Measurements from ENCODE around the gene IMMP2L.
A peak's percentile ranks its signal among the peaks of the same experiment; 100 is the strongest.

The IMMP2L gene

DNA sequence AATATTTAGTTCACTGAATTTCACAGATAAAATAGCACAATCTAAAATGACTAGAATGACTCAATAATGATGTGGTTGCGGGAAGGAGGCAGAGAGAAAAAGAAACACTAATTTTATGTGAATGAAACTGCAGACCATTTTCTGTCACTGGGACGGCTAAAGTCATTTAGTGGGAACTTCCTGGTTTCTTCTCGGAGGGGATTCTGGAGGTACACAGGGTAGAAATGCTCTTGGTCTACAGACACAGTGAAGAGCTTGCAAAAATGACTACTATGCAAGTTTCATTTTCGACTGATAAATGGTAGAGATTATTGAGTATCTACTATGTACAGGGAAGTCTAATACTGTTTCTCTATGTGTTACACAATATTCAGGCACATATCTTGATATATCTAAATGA lies 534.9 kb downstream of the IMMP2L start:
- Mint-ChIP-seq H3K9me3 (no peaks in the 10 kb centered on the region), H3K27me3 (no peaks in the 10 kb centered on the region), H3K4me1 (ENCODE audit: low read depth in 2 of 2) (peaks cover 12 to 22% of the 10 kb centered on the region in 2 donors), H3K27ac (peak overlapping the region in 1 of 2 donors; percentile 21), H3K36me3 (ENCODE audit: insufficient read depth) (no peaks in the 10 kb centered on the region), H3K4me3 (peak overlapping the region; percentile 36 to 68)
- ATAC-seq (replicated peaks) (no peak), DNase-seq (no peak)

DNA sequence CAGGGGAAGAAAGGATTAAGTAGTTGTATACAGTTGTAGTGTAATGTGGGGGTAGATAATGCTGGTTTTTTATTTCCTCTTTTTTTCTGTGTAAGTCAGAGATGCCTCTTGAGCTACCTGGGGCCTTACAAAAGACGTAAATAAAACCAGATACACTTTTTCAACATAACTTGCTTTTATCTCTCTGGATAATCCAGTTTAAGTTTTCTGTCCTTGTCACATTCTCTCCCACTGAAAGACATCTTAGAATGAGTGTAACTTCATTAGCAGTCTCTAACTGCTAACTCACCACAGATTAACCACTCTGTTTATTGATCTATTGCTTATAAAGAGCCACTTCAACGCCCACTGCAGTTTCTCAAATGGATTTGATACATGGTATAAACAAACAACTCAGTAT lies 535.5 kb downstream of the IMMP2L start:
- H3K36me3 Mint-ChIP-seq (ENCODE audit: insufficient read depth): no peaks in the 10 kb centered on the region
- H3K27ac Mint-ChIP-seq: peak overlapping the region; percentile 21 to 62
- peak overlapping the region in 1 of 2 donors; percentile 68 for H3K4me3 Mint-ChIP-seq
- H3K27me3 Mint-ChIP-seq: no peaks in the 10 kb centered on the region
- ATAC-seq (replicated peaks): no peak
- H3K9me3 Mint-ChIP-seq: no peaks in the 10 kb centered on the region
- peaks cover 12 to 22% of the 10 kb centered on the region in 2 donors for H3K4me1 Mint-ChIP-seq (ENCODE audit: low read depth in 2 of 2)
- no peak for DNase-seq

DNA sequence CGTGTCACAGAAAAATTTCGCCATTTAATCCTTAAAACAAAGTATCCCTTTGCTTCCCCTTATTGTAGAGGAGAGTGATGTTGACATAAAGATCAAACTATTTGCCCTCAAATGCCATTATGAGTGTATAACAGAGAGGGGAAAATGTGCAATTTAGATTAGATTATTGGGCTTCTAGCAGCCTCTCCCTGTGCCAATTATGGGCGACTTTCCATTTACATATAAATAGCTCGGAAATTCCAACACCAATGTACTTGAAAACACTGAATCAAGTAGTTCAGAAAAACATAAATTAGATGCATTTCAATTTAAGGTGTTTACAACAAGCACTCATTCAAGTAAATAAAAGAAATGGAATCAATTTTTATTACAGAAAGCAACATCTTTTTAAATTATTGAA lies 535.9 kb downstream of the IMMP2L start:
- H3K27me3 Mint-ChIP-seq: no peaks in the 10 kb centered on the region
- peaks cover 12 to 22% of the 10 kb centered on the region in 2 donors for H3K4me1 Mint-ChIP-seq (ENCODE audit: low read depth in 2 of 2)
- no peak for DNase-seq
- ATAC-seq (replicated peaks): no peak
- no peak overlapping the region for H3K4me3 Mint-ChIP-seq
- no peaks in the 10 kb centered on the region for H3K36me3 Mint-ChIP-seq (ENCODE audit: insufficient read depth)
- no peak overlapping the region for H3K27ac Mint-ChIP-seq
- H3K9me3 Mint-ChIP-seq: no peaks in the 10 kb centered on the region

DNA sequence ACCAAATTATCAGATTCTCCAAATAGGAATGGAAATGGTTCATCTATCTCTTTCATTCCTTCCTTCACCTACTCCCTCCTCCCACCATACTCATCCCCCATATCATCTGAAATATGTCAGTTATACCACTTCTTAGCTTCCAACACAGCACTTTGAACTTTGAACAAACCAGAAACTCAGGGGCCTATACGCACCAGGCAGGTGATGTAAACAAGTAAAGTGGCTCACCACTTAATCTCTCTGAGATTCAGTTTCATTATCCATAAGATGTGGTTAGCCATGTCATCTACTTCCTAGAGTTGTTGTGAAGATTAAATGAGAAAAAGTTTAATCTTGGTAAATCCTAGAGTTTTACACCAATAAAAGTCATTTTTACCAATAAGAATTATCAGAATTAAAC lies 537.3 kb downstream of the IMMP2L start:
- Mint-ChIP-seq H3K4me3 (no peak overlapping the region), H3K36me3 (ENCODE audit: insufficient read depth) (no peaks in the 10 kb centered on the region), H3K9me3 (no peaks in the 10 kb centered on the region), H3K4me1 (ENCODE audit: low read depth in 2 of 2) (peaks cover 12 to 19% of the 10 kb centered on the region in 2 donors), H3K27me3 (no peaks in the 10 kb centered on the region), H3K27ac (peak overlapping the region; percentile 15 to 78)
- DNase-seq (no peak), ATAC-seq (replicated peaks) (peak; percentile 75)

DNA sequence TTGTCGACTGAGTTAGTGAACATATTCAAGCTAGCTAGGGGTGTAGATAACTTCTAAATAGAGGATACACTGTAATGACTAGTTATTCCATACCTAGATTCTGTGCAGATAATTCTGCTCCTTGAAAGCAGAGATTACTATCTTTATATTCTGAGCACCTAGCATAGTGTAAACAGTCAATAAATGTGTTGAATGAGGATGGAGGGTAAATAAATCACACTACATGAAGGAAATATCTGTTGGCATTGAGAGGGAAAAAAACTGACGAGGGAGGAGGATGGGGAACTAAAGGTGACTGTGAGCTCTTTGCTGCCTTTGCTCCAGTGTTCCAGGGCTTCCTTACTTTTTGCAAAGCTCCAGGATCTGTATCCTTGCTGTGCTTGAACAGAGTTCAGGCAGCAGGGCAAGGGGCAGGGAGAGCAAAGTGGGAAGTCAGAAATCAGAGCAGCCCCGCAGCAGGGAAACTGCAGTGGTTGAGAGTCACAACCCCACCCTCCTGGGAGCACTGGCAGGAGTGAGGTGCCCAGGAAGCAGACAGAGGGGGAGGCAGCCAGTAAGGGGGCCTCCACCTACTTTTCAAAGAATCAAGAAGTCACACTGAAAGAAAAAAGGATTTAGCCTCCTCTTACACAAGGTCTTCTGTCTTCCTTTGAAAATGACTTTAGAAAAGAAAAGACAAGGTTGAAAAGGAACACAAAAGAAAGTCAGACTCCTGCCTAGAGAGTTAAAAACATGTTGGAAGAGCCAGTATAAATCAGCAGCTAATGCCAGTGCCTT lies 543.1 kb downstream of the IMMP2L start:
- H3K27ac Mint-ChIP-seq: no peak overlapping the region
- DNase-seq: no peak
- no peak for ATAC-seq (replicated peaks)
- no peaks in the 10 kb centered on the region for H3K36me3 Mint-ChIP-seq (ENCODE audit: insufficient read depth)
- peaks cover 5 to 15% of the 10 kb centered on the region in 2 donors for H3K4me1 Mint-ChIP-seq (ENCODE audit: low read depth in 2 of 2)
- H3K9me3 Mint-ChIP-seq: no peaks in the 10 kb centered on the region
- H3K27me3 Mint-ChIP-seq: no peaks in the 10 kb centered on the region
- H3K4me3 Mint-ChIP-seq: no peak overlapping the region

DNA sequence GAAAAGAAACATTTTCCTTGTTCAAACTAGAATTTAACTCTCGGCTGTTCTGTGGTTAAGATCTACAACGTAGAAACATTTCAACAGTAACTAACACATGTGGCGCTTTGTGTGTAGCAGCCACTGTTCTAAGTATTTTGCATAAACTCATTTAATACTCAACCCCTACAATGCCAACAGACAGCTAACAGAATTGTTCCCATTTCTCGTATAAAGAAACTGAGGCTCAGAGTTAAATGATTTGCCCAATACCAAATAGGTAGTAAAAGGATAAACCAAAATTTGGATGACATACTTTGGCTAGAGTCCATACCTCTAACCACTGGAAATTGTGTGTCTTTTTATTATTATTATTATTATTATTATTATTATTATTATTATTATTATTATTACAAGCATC lies 543.8 kb downstream of the IMMP2L start:
- no peak for ATAC-seq (replicated peaks)
- peaks cover 5 to 19% of the 10 kb centered on the region in 2 donors for H3K4me1 Mint-ChIP-seq (ENCODE audit: low read depth in 2 of 2)
- H3K4me3 Mint-ChIP-seq: no peak overlapping the region
- no peaks in the 10 kb centered on the region for H3K36me3 Mint-ChIP-seq (ENCODE audit: insufficient read depth)
- no peaks in the 10 kb centered on the region for H3K27me3 Mint-ChIP-seq
- no peaks in the 10 kb centered on the region for H3K9me3 Mint-ChIP-seq
- no peak for DNase-seq
- no peak overlapping the region for H3K27ac Mint-ChIP-seq

DNA sequence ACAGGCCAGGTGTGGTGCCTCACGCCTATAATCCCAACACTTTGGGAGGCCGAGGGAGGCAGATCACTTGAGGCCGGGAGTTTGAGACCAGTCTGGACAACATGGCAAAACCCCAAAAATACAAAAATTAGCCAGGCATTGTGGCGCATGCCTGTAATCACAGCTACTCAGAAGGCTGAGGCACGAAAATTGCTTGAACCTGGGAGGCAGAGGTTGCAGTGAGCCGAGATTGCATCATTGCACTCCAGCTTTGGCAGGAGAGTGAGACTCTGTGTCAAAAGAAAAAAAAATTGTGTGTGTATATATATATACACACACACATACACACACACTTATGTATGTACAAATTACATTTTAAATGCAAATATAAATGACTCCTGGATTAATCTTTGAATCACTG lies 548.2 kb downstream of the IMMP2L start:
- H3K27me3 Mint-ChIP-seq: no peaks in the 10 kb centered on the region
- peaks cover 13 to 29% of the 10 kb centered on the region in 2 donors for H3K4me1 Mint-ChIP-seq (ENCODE audit: low read depth in 2 of 2)
- H3K9me3 Mint-ChIP-seq: no peaks in the 10 kb centered on the region
- H3K36me3 Mint-ChIP-seq (ENCODE audit: insufficient read depth): no peaks in the 10 kb centered on the region
- DNase-seq (no peak), ATAC-seq (replicated peaks) (no peak)
- H3K4me3 Mint-ChIP-seq: no peak overlapping the region
- peak overlapping the region in 1 of 2 donors; percentile 9 for H3K27ac Mint-ChIP-seq

DNA sequence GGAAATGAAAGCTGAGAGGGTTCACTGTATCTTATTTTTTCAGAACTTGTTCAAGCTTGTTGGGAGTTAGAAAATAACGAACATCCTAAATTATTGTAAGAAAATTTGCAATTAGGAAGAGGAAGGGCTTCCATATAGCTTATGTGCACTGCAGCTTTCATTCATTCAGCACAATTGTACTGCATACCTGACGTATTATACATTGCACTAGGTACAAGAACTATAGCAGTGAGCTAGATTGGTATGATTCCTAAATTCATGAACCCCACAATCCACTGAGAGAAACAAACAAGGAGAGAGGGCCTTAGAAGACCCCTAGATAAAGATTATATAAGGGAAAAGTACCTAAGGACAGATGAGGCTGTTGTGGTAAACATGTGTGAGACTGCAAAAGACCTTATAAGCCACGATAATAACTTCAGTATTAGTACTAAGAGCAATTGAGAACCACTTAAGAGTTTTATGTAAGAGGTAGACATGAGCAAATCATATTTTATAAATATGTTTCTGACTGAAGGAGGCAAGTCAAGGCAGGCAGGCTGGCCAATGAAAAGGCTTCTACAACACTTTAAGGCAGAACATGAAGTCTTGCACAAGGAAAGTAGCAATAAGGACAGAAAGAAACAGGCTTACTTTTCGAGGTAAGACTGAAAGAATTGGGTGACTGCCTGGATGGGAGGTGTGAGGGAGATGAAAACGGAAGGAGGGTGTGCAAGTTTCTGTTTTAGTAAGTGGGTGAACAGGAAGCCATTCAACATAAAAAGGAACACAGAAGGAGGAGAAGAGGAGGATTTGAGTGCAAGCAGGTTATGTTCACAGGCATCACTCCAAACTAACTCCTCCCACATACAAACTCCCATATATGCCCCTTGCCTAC lies 549.3 kb downstream of the IMMP2L start:
- ATAC-seq (replicated peaks) (peak; percentile 76), DNase-seq (peak; percentile 2 to 3 (median 2))
- Mint-ChIP-seq H3K4me3 (peak overlapping the region; percentile 36 to 71), H3K27me3 (no peaks in the 10 kb centered on the region), H3K9me3 (no peaks in the 10 kb centered on the region), H3K36me3 (ENCODE audit: insufficient read depth) (no peaks in the 10 kb centered on the region), H3K27ac (peak overlapping the region; percentile 69 to 92), H3K4me1 (ENCODE audit: low read depth in 2 of 2) (peaks cover 11 to 26% of the 10 kb centered on the region in 2 donors)

DNA sequence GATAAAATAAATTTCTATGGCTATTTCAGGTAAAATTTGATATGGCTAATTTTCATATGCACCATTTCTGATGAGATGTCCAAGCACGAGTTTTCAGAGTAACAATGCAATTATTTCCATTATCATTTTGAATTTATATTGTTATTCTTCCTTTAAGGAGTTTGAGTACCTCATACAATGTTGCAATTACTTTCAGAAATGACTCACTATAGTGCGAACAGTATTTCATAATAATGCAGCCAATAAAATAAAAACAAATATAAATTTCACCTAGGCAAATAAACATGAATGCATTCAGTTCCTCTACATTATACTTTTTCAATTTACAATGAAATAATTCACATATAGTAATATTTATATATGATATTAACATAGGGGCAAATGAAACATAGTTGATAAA lies 550.1 kb downstream of the IMMP2L start:
- no peak for ATAC-seq (replicated peaks)
- H3K27ac Mint-ChIP-seq: peak overlapping the region in 1 of 2 donors; percentile 69
- H3K27me3 Mint-ChIP-seq: no peaks in the 10 kb centered on the region
- H3K36me3 Mint-ChIP-seq (ENCODE audit: insufficient read depth): no peaks in the 10 kb centered on the region
- H3K4me1 Mint-ChIP-seq (ENCODE audit: low read depth in 2 of 2): peaks cover 11 to 26% of the 10 kb centered on the region in 2 donors
- no peaks in the 10 kb centered on the region for H3K9me3 Mint-ChIP-seq
- H3K4me3 Mint-ChIP-seq: peak overlapping the region in 1 of 2 donors; percentile 40
- no peak for DNase-seq

DNA sequence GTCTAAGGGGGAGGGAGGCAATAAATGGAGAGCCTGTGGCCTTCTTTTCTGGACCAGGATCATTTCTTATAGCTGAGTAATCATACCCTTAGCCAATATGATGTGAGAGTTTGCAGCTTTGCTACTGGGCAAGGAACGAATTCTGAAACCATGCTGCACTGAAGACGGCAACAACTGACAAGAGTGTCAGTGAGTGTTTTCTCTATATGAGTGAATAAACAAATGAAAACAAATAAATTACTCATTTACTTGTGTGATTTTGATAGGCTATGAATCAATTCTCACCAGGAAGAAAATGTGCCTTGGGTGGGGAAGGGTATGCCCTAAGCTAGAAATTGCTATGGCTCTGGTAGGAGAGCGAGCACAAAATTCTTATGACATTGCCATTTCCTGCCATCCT lies 550.8 kb downstream of the IMMP2L start:
- Mint-ChIP-seq H3K4me3 (peak overlapping the region in 1 of 2 donors; percentile 40), H3K4me1 (ENCODE audit: low read depth in 2 of 2) (peaks cover 11 to 26% of the 10 kb centered on the region in 2 donors), H3K36me3 (ENCODE audit: insufficient read depth) (no peaks in the 10 kb centered on the region), H3K27ac (peak overlapping the region in 1 of 2 donors; percentile 16), H3K27me3 (no peaks in the 10 kb centered on the region), H3K9me3 (no peaks in the 10 kb centered on the region)
- ATAC-seq (replicated peaks) (no peak), DNase-seq (no peak)

DNA sequence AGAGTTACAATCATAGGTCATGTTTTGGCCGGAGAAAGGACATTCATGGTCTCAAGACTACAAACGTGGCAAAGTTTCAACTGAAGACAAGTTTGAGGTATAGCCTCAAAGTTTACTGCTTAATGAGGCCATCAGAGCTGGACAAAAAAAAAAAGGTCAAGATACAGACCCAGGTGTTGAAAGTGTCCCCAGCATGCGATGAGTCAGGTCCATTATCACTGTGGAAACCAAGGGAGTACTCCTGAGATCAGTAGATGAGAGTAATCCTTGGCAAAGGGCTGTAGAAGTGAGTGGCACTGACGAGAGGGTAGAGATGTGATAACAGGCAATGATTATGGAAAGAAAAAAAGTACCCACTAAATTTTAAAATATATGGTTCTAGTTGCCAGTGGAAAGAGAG lies 551.5 kb downstream of the IMMP2L start:
- Mint-ChIP-seq H3K9me3 (no peaks in the 10 kb centered on the region), H3K27me3 (no peaks in the 10 kb centered on the region), H3K4me3 (peak overlapping the region in 1 of 2 donors; percentile 40), H3K4me1 (ENCODE audit: low read depth in 2 of 2) (peaks cover 11 to 26% of the 10 kb centered on the region in 2 donors), H3K27ac (peak overlapping the region in 1 of 2 donors; percentile 42), H3K36me3 (ENCODE audit: insufficient read depth) (no peaks in the 10 kb centered on the region)
- DNase-seq: no peak
- no peak for ATAC-seq (replicated peaks)

DNA sequence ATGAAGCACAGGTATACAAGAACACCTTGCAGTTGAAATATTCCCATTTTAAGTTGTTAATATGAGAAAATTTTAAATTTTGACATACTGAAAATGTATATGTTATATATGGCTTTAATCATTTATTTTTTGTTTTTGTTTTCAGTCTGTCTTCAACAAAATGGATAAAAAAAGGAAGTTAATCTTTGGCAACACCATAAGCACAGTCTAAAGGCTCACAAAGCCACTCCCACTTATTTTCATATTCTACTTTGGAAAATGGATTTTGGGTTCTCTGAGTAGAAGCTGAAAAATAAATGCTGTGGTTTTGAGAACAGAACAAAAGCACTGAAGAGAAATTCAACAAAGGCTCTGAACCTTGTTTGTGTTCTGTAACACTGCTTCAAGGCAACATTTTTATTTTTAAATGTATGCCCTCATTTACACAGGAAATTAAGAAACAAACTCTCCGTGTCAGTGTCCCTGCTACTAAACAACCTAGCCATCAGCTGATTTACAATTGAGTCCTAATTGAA lies 552.7 kb downstream of the IMMP2L start:
- H3K9me3 Mint-ChIP-seq: no peaks in the 10 kb centered on the region
- H3K27ac Mint-ChIP-seq: no peak overlapping the region
- DNase-seq (no peak), ATAC-seq (replicated peaks) (no peak)
- no peaks in the 10 kb centered on the region for H3K36me3 Mint-ChIP-seq (ENCODE audit: insufficient read depth)
- no peak overlapping the region for H3K4me3 Mint-ChIP-seq
- peaks cover 11 to 21% of the 10 kb centered on the region in 2 donors for H3K4me1 Mint-ChIP-seq (ENCODE audit: low read depth in 2 of 2)
- H3K27me3 Mint-ChIP-seq: no peaks in the 10 kb centered on the region

DNA sequence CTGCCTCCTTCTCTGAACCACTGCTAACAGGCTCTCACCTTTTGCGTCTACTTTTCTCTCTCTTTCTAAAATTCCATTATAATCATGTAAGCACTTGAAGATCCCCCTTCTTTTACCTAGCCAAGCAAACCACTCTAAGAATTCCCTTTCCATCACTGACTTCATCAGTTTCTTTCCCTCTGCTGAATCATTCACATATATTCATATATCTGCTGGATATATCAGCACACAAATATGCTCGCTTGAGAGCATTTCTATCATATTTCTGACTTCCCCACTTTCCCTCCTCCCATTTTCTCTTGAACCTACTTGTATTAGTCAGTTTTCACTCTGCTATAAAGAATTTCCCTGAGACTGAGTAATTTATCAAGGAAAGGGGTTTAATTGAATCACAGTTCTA lies 555.6 kb downstream of the IMMP2L start:
- H3K4me3 Mint-ChIP-seq: no peak overlapping the region
- no peaks in the 10 kb centered on the region for H3K9me3 Mint-ChIP-seq
- H3K36me3 Mint-ChIP-seq (ENCODE audit: insufficient read depth): no peaks in the 10 kb centered on the region
- H3K27me3 Mint-ChIP-seq: no peaks in the 10 kb centered on the region
- H3K27ac Mint-ChIP-seq: no peak overlapping the region
- no peak for DNase-seq
- H3K4me1 Mint-ChIP-seq (ENCODE audit: low read depth in 2 of 2): peaks cover under 1% of the 10 kb centered on the region in 2 donors
- ATAC-seq (replicated peaks): no peak

All from effector memory CD8-positive, alpha-beta T cell (primary cell).